Measurements from ENCODE around the gene SAPCD2.

SAPCD2 gene

GRCh38 chr9:137079401-137079787 is 9.0 kb upstream of the SAPCD2 start:
- DNase-seq, result no peak

GRCh38 chr9:137078701-137079400 is 8.5 kb upstream of the SAPCD2 start:
- no peak for DNase-seq

GRCh38 chr9:137077758-137078693 is 7.7 kb upstream of the SAPCD2 start:
- DNase-seq, result peak; percentile 7

GRCh38 chr9:137077010-137077747 is 6.8 kb upstream of the SAPCD2 start, which contains the start of gene UAP1L1:
Gene UAP1L1, plus strand, starts transcription at chr9:137077517. Its CDS starts 16 bp downstream, at chr9:137077533.
- DNase-seq, result peak; percentile 42

GRCh38 chr9:137076636-137077009 is 6.3 kb upstream of the SAPCD2 start:
- no peak for DNase-seq

GRCh38 chr9:137075275-137075775 is 5.0 kb upstream of the SAPCD2 start:
- no peak for DNase-seq

- no peak for DNase-seq
Observed at GRCh38 chr9:137074657-137075274, 4.4 kb upstream of the SAPCD2 start.

- no peak for DNase-seq
Observed at GRCh38 chr9:137073992-137074399, 3.6 kb upstream of the SAPCD2 start.

GRCh38 chr9:137071282-137071681 is 925 bp upstream of the SAPCD2 start:
- DNase-seq, result no peak

- no peak for DNase-seq
Observed at GRCh38 chr9:137070906-137071275, 534 bp upstream of the SAPCD2 start.

GRCh38 chr9:137069508-137070091 is 757 bp downstream of the SAPCD2 start:
- no peak for DNase-seq

GRCh38 chr9:137068539-137069507 is 1.5 kb downstream of the SAPCD2 start:
- no peak for DNase-seq

GRCh38 chr9:137067860-137068538 is 2.4 kb downstream of the SAPCD2 start:
- DNase-seq, result peak; percentile 76

- no peak for DNase-seq
Observed at GRCh38 chr9:137066096-137066861, 4.1 kb downstream of the SAPCD2 start.

GRCh38 chr9:137065336-137065967 is 4.9 kb downstream of the SAPCD2 start:
- DNase-seq, result no peak

GRCh38 chr9:137064880-137065164 is 5.5 kb downstream of the SAPCD2 start:
- no peak for DNase-seq

GRCh38 chr9:137064027-137064879 is 6.1 kb downstream of the SAPCD2 start:
- peak; percentile 44 for DNase-seq

GRCh38 chr9:137063311-137064026 is 6.9 kb downstream of the SAPCD2 start:
- no peak for DNase-seq

Data from stimulated activated naive CD4-positive, alpha-beta T cell treated with Interleukin-2 at 50 U/mL for 16 hours (primary cell).